ENCODE results near the gene PIWIL4.
"Not testable (repeated sequence)": the region's sequence is repeated elsewhere in the genome, so short reads cannot be mapped to it uniquely, and the experiment has no call there.

The PIWIL4 gene

DNA sequence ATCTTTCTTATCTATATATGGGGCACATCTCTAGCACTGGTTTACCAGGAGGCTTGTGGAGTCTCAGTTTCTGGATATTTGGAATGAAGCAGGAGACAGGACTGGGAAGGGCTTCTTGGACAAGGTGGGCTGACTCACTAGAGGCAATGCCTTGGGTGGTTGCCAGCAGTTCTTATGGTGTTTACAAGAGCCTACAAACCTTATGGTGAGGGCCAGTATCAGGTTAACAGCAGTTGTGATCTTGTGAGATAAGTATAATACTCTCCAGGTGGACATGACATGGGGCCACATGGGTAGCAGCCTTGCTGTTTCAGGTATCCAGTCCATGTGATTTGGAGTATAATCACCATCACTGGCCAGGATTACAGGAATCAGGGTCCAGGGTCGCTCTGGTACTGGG, 13.2 kb upstream of the PIWIL4 start:
- H3F3A ChIP-seq (ENCODE audit: low read depth): no peaks in the 10 kb centered on the region
- H4K20me1 ChIP-seq (ENCODE audit: insufficient read depth, low read length, poor library complexity, severe bottlenecking): peaks cover 18% of the 10 kb centered on the region
- H3K27me3 ChIP-seq (ENCODE audit: insufficient read depth, low read length, poor library complexity, severe bottlenecking): no peaks in the 10 kb centered on the region
- peaks cover 23% of the 10 kb centered on the region for H3K4me1 ChIP-seq (ENCODE audit: insufficient read depth, low read length, poor library complexity, severe bottlenecking)
- no peaks in the 10 kb centered on the region for H3K9me2 ChIP-seq (replicated peaks; ENCODE audit: low read depth, low read length)
- no peak overlapping the region for H3K4me3 ChIP-seq (ENCODE audit: low read length, poor library complexity, severe bottlenecking)
- H3K9me3 ChIP-seq (ENCODE audit: insufficient read depth, low read depth, low read length): no peaks in the 10 kb centered on the region
- TF ChIP-seq CTCF (conservative IDR thresholded peaks at IDR 0.05; ENCODE audit: low read length) (no peak), EZH2phosphoT487 (IDR thresholded peaks at IDR 0.05; ENCODE audit: borderline replicate concordance) (no peak)
- H3K36me3 ChIP-seq (ENCODE audit: insufficient read depth, low read length): no peaks in the 10 kb centered on the region
- peaks cover 19% of the 10 kb centered on the region for H3K79me2 ChIP-seq (ENCODE audit: insufficient read depth, low read length)
- no peak overlapping the region for H3K4me2 ChIP-seq (ENCODE audit: low read depth, low read length, poor library complexity, severe bottlenecking)
- no peak overlapping the region for H2AFZ ChIP-seq (ENCODE audit: low read length)
- no peak overlapping the region for H3K9ac ChIP-seq (ENCODE audit: low read depth, low read length, poor library complexity, severe bottlenecking)

- H4K20me1 ChIP-seq (ENCODE audit: insufficient read depth, low read length, poor library complexity, severe bottlenecking); H3K36me3 ChIP-seq (ENCODE audit: insufficient read depth, low read length); H3K79me2 ChIP-seq (ENCODE audit: insufficient read depth, low read length); H3K9me2 ChIP-seq (replicated peaks; ENCODE audit: low read depth, low read length); H3K9me3 ChIP-seq (ENCODE audit: insufficient read depth, low read depth, low read length); H2AFZ ChIP-seq (ENCODE audit: low read length); H3F3A ChIP-seq (ENCODE audit: low read depth); H3K4me3 ChIP-seq (ENCODE audit: low read length, poor library complexity, severe bottlenecking); H3K27me3 ChIP-seq (ENCODE audit: insufficient read depth, low read length, poor library complexity, severe bottlenecking); H3K9ac ChIP-seq (ENCODE audit: low read depth, low read length, poor library complexity, severe bottlenecking); H3K4me1 ChIP-seq (ENCODE audit: insufficient read depth, low read length, poor library complexity, severe bottlenecking); H3K4me2 ChIP-seq (ENCODE audit: low read depth, low read length, poor library complexity, severe bottlenecking): not testable (repeated sequence)
Measured at GRCh38 chr11:94555752-94556329, 11.3 kb upstream of the PIWIL4 start.

- TF ChIP-seq EZH2phosphoT487 (IDR thresholded peaks at IDR 0.05; ENCODE audit: borderline replicate concordance) (no peak), CTCF (conservative IDR thresholded peaks at IDR 0.05; ENCODE audit: low read length) (no peak)
- no peak overlapping the region for H3K4me2 ChIP-seq (ENCODE audit: low read depth, low read length, poor library complexity, severe bottlenecking)
- no peaks in the 10 kb centered on the region for H3K9me2 ChIP-seq (replicated peaks; ENCODE audit: low read depth, low read length)
- no peaks in the 10 kb centered on the region for H3K9me3 ChIP-seq (ENCODE audit: insufficient read depth, low read depth, low read length)
- H2AFZ ChIP-seq (ENCODE audit: low read length): no peak overlapping the region
- no peaks in the 10 kb centered on the region; the same call in 1 of the 2 replicates for H3K79me2 ChIP-seq (ENCODE audit: insufficient read depth, low read length)
- H3K36me3 ChIP-seq (ENCODE audit: insufficient read depth, low read length): no peaks in the 10 kb centered on the region
- H3K27me3 ChIP-seq (ENCODE audit: insufficient read depth, low read length, poor library complexity, severe bottlenecking): no peaks in the 10 kb centered on the region
- no peaks in the 10 kb centered on the region for H3F3A ChIP-seq (ENCODE audit: low read depth)
- H3K4me1 ChIP-seq (ENCODE audit: insufficient read depth, low read length, poor library complexity, severe bottlenecking): peaks cover 8% of the 10 kb centered on the region
- no peak overlapping the region for H3K9ac ChIP-seq (ENCODE audit: low read depth, low read length, poor library complexity, severe bottlenecking)
- H4K20me1 ChIP-seq (ENCODE audit: insufficient read depth, low read length, poor library complexity, severe bottlenecking): no peaks in the 10 kb centered on the region
- no peak overlapping the region for H3K4me3 ChIP-seq (ENCODE audit: low read length, poor library complexity, severe bottlenecking)
Measured at GRCh38 chr11:94557421-94557820, 9.7 kb upstream of the PIWIL4 start.

GRCh38 chr11:94557992-94558391, 9.2 kb upstream of the PIWIL4 start:
- no peaks in the 10 kb centered on the region; the same call in 1 of the 2 replicates for H3K79me2 ChIP-seq (ENCODE audit: insufficient read depth, low read length)
- no peak overlapping the region for H3K4me2 ChIP-seq (ENCODE audit: low read depth, low read length, poor library complexity, severe bottlenecking)
- H4K20me1 ChIP-seq (ENCODE audit: insufficient read depth, low read length, poor library complexity, severe bottlenecking): no peaks in the 10 kb centered on the region
- no peak overlapping the region for H3K9ac ChIP-seq (ENCODE audit: low read depth, low read length, poor library complexity, severe bottlenecking)
- H3K27me3 ChIP-seq (ENCODE audit: insufficient read depth, low read length, poor library complexity, severe bottlenecking): no peaks in the 10 kb centered on the region
- H3K4me1 ChIP-seq (ENCODE audit: insufficient read depth, low read length, poor library complexity, severe bottlenecking): peaks cover 8% of the 10 kb centered on the region
- H2AFZ ChIP-seq (ENCODE audit: low read length): no peak overlapping the region
- no peak for TF ChIP-seq CTCF (conservative IDR thresholded peaks at IDR 0.05; ENCODE audit: low read length)
- TF ChIP-seq EZH2phosphoT487 (IDR thresholded peaks at IDR 0.05; ENCODE audit: borderline replicate concordance): no peak
- H3K36me3 ChIP-seq (ENCODE audit: insufficient read depth, low read length): no peaks in the 10 kb centered on the region
- no peak overlapping the region for H3K4me3 ChIP-seq (ENCODE audit: low read length, poor library complexity, severe bottlenecking)
- H3K9me3 ChIP-seq (ENCODE audit: insufficient read depth, low read depth, low read length): no peaks in the 10 kb centered on the region
- H3F3A ChIP-seq (ENCODE audit: low read depth): no peaks in the 10 kb centered on the region
- H3K9me2 ChIP-seq (replicated peaks; ENCODE audit: low read depth, low read length): no peaks in the 10 kb centered on the region
